Spleen (tissue), 11 donors: Measurements from ENCODE around the gene UBE2QL1. TPM values are rescaled to one million over a fixed set of nuclear protein-coding genes. Genes with fewer than 3 reads are reported as not detected.

Experiments used
- DNase-seq: peaks from one replicate; pipeline ENCODE4 v3.0.0-alpha.2; 2020
- H3K27ac ChIP-seq, 8 donors: fragments of 200-600 bp; sonication (generic) in 7 of 8; 1 replicate in 4 of 8; 2 replicates in 4 of 8; pipeline versions ENCODE4 v1.5.0 to v1.8.0; 2016 to 2021; ENCODE audit warnings: inconsistent platforms in 4 of 8, mild to moderate bottlenecking in 4 of 8, moderate library complexity in 1 of 8
- H3K27me3 ChIP-seq, 7 donors: fragments of 200-600 bp; sonication (generic) in 6 of 7; replicated peaks in 1 of 7; 1 replicate in 4 of 7; 2 replicates in 3 of 7; pipeline versions ENCODE4 v1.5.0 to v1.8.0; 2016 to 2021; ENCODE audit warnings: inconsistent platforms in 3 of 7, mild to moderate bottlenecking in 1 of 7
- H3K36me3 ChIP-seq, 6 donors: fragments of 200-600 bp; sonication (generic) in 5 of 6; 1 replicate in 4 of 6; 2 replicates in 2 of 6; pipeline versions ENCODE4 v1.5.0 to v1.8.0; 2016 to 2021; ENCODE audit warnings: inconsistent platforms in 2 of 6
- H3K4me1 ChIP-seq, 6 donors: fragments of 200-600 bp; sonication (generic) in 5 of 6; 1 replicate in 3 of 6; 2 replicates in 3 of 6; pipeline versions ENCODE4 v1.5.0 to v1.8.0; 2016 to 2021; ENCODE audit warnings: inconsistent platforms in 3 of 6
- H3K4me3 ChIP-seq, 8 donors: fragments of 200-600 bp; sonication (generic) in 7 of 8; 1 replicate in 4 of 8; 2 replicates in 4 of 8; pipeline versions ENCODE4 v1.5.0 to v1.8.0; 2016 to 2021; ENCODE audit warnings: inconsistent platforms in 4 of 8, mild to moderate bottlenecking in 4 of 8, moderate library complexity in 2 of 8
- H3K9me3 ChIP-seq, 8 donors: fragments of 200-600 bp; sonication (generic) in 7 of 8; 1 replicate in 4 of 8; 2 replicates in 4 of 8; pipeline versions ENCODE4 v1.5.0 to v1.8.0; 2016 to 2021; ENCODE audit warnings: inconsistent platforms in 4 of 8
- POLR2A ChIP-seq, 3 donors: fragments of 450-650 bp; IDR thresholded peaks; one replicate each; pipeline ENCODE4 v1.5.1; 2017; ENCODE audit warnings: antibody characterized with exemption in 3 of 3, mild to moderate bottlenecking in 1 of 3
- POLR2AphosphoS5 ChIP-seq, 3 donors: sonication (generic); formaldehyde crosslinking; IDR thresholded peaks; one replicate each; pipeline ENCODE4 v1.5.1; 2017; ENCODE audit warnings: antibody characterized with exemption in 3 of 3
- WGBS, 5 donors: extraction: QIAGEN DNeasy Blood & Tissue Kit in 3 of 5; methylation state at CpG; one replicate each; pipeline versions ENCODE4 v1.1.5 to v1.1.7; 2013 to 2018; 5-methylcytosine and 5-hydroxymethylcytosine counted together
- intact Hi-C: fragments of 100-400 bp; cut with DNase I; formaldehyde crosslinking; loops from one replicate; pipeline ENCODE4 v1.15.0; 2023; ENCODE audit warnings: low total_unique reads
- polyA plus RNA-seq, 3 donors: library from polyadenylated mRNA; stranded (reverse); fragments of 200-250 nt; gene quantifications; one replicate each; pipeline ENCODE4 v1.2.1, GENCODE V29; 2013
- total RNA-seq, 7 donors: library from RNA; depleted of rRNA in 3 of 7; stranded (reverse); fragments of >200 nt in 3 of 7; fragmentation: NEBNext Ultra II Directional in 4 of 7; extraction: Animal tissue kit (Norgen Biotek cat#: 25700) in 4 of 7; gene quantifications; one replicate each; pipeline versions ENCODE4 v1.1.0 to v1.2.1, GENCODE V29; 2016 to 2021
- TF ChIP-seq, protein P1 (sequence below), 11 experiments: fragments of 200-600 bp in 7 of 11; fragments of 450-650 bp in 4 of 11; sonication (generic) in 4 of 11; IDR thresholded peaks in 8 of 11; conservative IDR thresholded peaks in 3 of 11; 1 replicate in 7 of 11; 2 replicates in 4 of 11; pipeline versions ENCODE4 v1.4.0 to v1.8.0; 2016 to 2021; ENCODE audit warnings: antibody characterized with exemption in 11 of 11, inconsistent platforms in 4 of 11, mild to moderate bottlenecking in 1 of 11
- donor health status: healthy with polysubstance abuse.
- donor health status: DM: no; HTN: no; CAD: no; lungs with moderate emphysema.
- donor health status: DM: no; HTN: no; CAD: no.
- donor health status: Bipolar disorder and iron deficiency.
- donor health status: healthy.
- donor health status: DM: no; HTN: no; CAD: no.
- donor health status: DM: yes; HTN: yes; CAD: no.

Gene UBE2QL1
- total and polyA plus RNA-seq, 10 donors, result 0.03 to 0.77 (median 0.20) TPM; not detected in 1

DNA sequence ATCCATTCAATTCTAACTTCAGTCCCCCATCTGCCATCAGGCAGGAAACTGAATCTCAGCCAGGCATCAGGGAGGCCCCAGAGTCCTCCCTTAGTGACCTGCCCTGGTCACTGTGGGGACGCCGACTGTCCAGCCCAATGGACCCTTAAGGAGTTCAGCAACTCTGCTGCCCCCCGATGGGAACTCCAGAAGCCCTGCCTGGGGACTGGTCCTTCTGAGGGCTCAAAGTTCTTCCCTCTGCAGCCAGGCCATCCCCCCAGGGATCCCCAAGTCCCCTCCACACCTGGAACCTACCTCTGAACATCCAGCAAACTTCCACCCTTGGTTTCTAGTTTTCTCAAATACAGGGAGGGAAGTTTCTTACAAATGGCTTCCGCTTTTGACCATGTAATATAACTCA is 76.8 kb downstream of the UBE2QL1 start:
- H3K27me3 ChIP-seq, result peaks cover 0 to 35% (median 0%) of the 10 kb centered on the region in 7 donors
- peaks cover 0 to 4% (median 0%) of the 10 kb centered on the region in 8 donors for H3K9me3 ChIP-seq
- H3K4me1 ChIP-seq, result no peaks in the 10 kb centered on the region
- no peak for DNase-seq
- WGBS, 5 donors, result 71 to 84% (median 83%) methylated on average over 4 of the region's 4 CpGs
- no peak overlapping the region for H3K4me3 ChIP-seq
- intact Hi-C loops, result no loop called here
- TF ChIP-seq POLR2AphosphoS5 (IDR thresholded peaks at IDR 0.05) (no peak), POLR2A (IDR thresholded peaks at IDR 0.05) (no peak)
- TF ChIP-seq, protein P1, sequence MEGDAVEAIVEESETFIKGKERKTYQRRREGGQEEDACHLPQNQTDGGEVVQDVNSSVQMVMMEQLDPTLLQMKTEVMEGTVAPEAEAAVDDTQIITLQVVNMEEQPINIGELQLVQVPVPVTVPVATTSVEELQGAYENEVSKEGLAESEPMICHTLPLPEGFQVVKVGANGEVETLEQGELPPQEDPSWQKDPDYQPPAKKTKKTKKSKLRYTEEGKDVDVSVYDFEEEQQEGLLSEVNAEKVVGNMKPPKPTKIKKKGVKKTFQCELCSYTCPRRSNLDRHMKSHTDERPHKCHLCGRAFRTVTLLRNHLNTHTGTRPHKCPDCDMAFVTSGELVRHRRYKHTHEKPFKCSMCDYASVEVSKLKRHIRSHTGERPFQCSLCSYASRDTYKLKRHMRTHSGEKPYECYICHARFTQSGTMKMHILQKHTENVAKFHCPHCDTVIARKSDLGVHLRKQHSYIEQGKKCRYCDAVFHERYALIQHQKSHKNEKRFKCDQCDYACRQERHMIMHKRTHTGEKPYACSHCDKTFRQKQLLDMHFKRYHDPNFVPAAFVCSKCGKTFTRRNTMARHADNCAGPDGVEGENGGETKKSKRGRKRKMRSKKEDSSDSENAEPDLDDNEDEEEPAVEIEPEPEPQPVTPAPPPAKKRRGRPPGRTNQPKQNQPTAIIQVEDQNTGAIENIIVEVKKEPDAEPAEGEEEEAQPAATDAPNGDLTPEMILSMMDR (IDR thresholded peaks at IDR 0.05 in 8 of 11, conservative IDR thresholded peaks at IDR 0.05 in 3 of 11), result no peak
- no peak overlapping the region for H3K27ac ChIP-seq
- no peaks in the 10 kb centered on the region for H3K36me3 ChIP-seq

DNA sequence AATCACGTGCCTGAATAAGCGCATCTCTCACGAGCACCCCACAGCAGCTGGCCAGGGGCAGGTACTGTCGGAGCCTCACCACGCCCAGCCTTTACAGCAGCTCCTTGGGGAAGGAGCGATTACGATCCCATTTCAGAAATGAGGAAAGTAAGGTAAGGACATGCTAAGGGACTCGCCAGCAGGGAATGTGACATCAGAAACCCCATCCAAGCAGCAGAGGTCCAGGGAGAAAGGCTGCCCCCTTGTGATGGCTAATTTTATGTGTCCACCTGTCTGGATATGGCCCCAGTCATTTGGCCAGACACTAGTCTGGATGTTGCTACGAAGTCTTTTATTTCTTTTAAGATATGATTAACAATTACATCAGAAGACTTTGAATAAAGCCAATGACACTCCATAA is 77.3 kb downstream of the UBE2QL1 start:
- Histone ChIP-seq H3K9me3 (peaks cover 0 to 4% (median 0%) of the 10 kb centered on the region in 8 donors), H3K36me3 (no peaks in the 10 kb centered on the region), H3K27me3 (peaks cover 0 to 30% (median 0%) of the 10 kb centered on the region in 7 donors), H3K4me1 (no peaks in the 10 kb centered on the region), H3K27ac (no peak overlapping the region), H3K4me3 (no peak overlapping the region)
- no peak for TF ChIP-seq POLR2A (IDR thresholded peaks at IDR 0.05)
- TF ChIP-seq, protein P1 (IDR thresholded peaks at IDR 0.05 in 8 of 11, conservative IDR thresholded peaks at IDR 0.05 in 3 of 11), result peak in 2 of 11 experiments; percentile 10 to 21
- intact Hi-C loops, result no loop called here
- no peak for DNase-seq
- 51 to 67% (median 61%) methylated on average over 9 of the region's 9 CpGs for WGBS, 5 donors

DNA sequence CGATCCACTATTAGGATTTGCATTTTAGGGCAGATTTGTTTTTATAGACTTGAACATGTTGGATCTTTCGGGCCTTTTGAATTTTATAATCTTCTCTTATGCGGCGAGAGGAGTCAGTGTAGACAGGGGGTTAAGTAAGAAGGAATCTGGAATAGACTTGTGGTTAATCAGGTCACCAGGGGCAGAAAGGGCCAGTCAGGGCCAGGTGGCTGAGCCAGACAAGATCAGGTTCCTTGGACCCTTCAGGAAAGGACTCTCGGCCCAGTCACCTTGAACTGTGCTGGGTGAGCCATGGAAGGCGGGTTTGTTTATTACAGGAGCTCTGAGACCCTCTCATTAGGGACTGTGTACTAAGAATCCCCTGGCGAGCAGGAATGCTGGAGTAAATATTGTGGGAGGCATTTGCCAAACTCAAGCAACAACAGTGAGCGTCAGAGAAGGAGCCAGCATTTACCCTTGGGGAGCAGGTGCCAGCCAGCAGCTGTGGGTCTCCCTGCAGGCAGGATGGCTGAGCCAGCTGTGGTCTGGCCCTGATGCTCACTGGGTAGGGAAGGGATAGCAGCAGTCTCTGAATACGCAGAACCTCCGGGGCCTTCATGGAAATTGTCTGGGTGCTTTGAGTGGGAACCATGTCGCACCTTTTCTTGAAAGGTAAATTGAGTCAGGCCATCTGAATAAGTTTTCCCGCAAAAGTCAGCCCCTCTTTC is 79.2 kb downstream of the UBE2QL1 start:
- Histone ChIP-seq H3K27ac (no peak overlapping the region), H3K4me1 (no peaks in the 10 kb centered on the region), H3K36me3 (no peaks in the 10 kb centered on the region), H3K27me3 (peaks cover 0 to 14% (median 0%) of the 10 kb centered on the region in 7 donors), H3K9me3 (peaks cover 0 to 4% (median 0%) of the 10 kb centered on the region in 8 donors), H3K4me3 (no peak overlapping the region)
- no peak for DNase-seq
- 82 to 91% (median 86%) methylated on average over 12 of the region's 12 CpGs for WGBS, 5 donors
- TF ChIP-seq POLR2AphosphoS5 (IDR thresholded peaks at IDR 0.05) (no peak), POLR2A (IDR thresholded peaks at IDR 0.05) (no peak)
- TF ChIP-seq, protein P1 (IDR thresholded peaks at IDR 0.05 in 8 of 11, conservative IDR thresholded peaks at IDR 0.05 in 3 of 11), result no peak
- intact Hi-C loops, result no loop called here

DNA sequence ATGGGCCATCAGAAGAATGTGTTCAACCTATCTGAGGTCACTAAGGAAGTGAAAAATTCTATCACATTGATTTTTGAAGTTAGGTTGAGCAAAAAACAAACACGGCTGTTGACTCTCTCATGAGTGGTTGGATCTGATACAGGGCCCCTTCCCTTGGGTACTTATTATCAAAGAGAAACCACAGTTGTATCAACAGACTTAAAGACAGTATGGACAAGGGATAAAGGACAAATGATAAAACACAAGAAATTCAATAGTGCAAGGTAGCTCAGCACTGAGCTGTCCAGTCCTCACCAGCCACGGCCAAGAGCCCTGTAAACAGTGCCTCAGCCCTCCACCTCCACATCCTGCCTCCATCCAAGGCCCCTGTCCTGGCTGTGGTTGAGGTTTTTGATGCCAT is 86.9 kb downstream of the UBE2QL1 start:
- H3K27ac ChIP-seq, result no peak overlapping the region
- intact Hi-C loops, result no loop called here

More for the DNA sequence above, 86.9 kb downstream of the UBE2QL1 start:
- TF ChIP-seq, protein P1 (IDR thresholded peaks at IDR 0.05 in 8 of 11, conservative IDR thresholded peaks at IDR 0.05 in 3 of 11), result no peak
- no peak for TF ChIP-seq POLR2A (IDR thresholded peaks at IDR 0.05)
- no peak for TF ChIP-seq POLR2AphosphoS5 (IDR thresholded peaks at IDR 0.05)
- H3K4me1 ChIP-seq, result no peaks in the 10 kb centered on the region
- no peak overlapping the region for H3K4me3 ChIP-seq
- H3K9me3 ChIP-seq, result no peaks in the 10 kb centered on the region
- H3K27me3 ChIP-seq, result no peaks in the 10 kb centered on the region
- no peak for DNase-seq
- no peaks in the 10 kb centered on the region for H3K36me3 ChIP-seq
- WGBS, 5 donors, result 66 to 92% (median 71%) methylated on average over 2 of the region's 2 CpGs
